Measurements from ENCODE around the gene WBP1. TPM values are rescaled to one million over a fixed set of nuclear protein-coding genes. Genes with fewer than 3 reads are reported as not detected.
"Not testable (repeated sequence)": the region's sequence is repeated elsewhere in the genome, so short reads cannot be mapped to it uniquely, and the experiment has no call there.

WBP1 gene
- total RNA-seq, 5 donors from 2014 or later (not counting 1 experiment from before 2014, with no cell fraction given) = 80.2 to 104 (median 98.2) TPM

- Mint-ChIP-seq H3K27ac (peak overlapping the region; percentile 99 to 100), H3K9me3 (no peaks in the 10 kb centered on the region), H3K27me3 (no peaks in the 10 kb centered on the region), H3K4me3 (peak overlapping the region; percentile 91 to 100 (median 99)), H3K36me3 (peaks cover 32% of the 10 kb centered on the region), H3K4me1 (peaks cover 25 to 44% (median 35%) of the 10 kb centered on the region in 3 donors)
- peak; percentile 45 to 54 (median 52) for ATAC-seq (replicated peaks in 1 of 4)
- 3% methylated on average over 80 of the region's 80 CpGs for WGBS (ENCODE audit: insufficient coverage)
- Histone ChIP-seq H3K4me1 (ENCODE audit: control insufficient read depth in 1 of 2, extremely low read depth in 1 of 2, insufficient read depth in 2 of 2, low read length in 2 of 2) (peaks cover 13 to 30% of the 10 kb centered on the region in 2 experiments), H3K9me3 (no peaks in the 10 kb centered on the region), H3K36me3 (ENCODE audit: control insufficient read depth in 2 of 2, extremely low read depth in 1 of 2, insufficient read depth in 1 of 2, low read length in 1 of 2) (peaks cover 0 to 32% of the 10 kb centered on the region in 2 donors), H3K27ac (ENCODE audit: low read length) (peak overlapping the region; percentile 67), H3K4me3 (ENCODE audit: control insufficient read depth in 1 of 2, extremely low read depth in 1 of 2, low read length in 1 of 2) (peak overlapping the region; percentile 95 to 98), H3K27me3 (replicated peaks in 1 of 2; ENCODE audit: control insufficient read depth in 2 of 2, extremely low read depth in 1 of 2, insufficient read depth in 2 of 2, low read length in 1 of 2) (no peaks in the 10 kb centered on the region)
- peak in 20 of 35 experiments; percentile 5 to 66 (median 34) for DNase-seq
- CTCF ChIA-PET = interaction anchor here (0.8 to 3.3 kb wide), 10 partner anchors 9 to 106 kb away, joined by 4 to 35 read pairs (median 12); partner anchors contain the start of genes INO80B (in 1 of the 2), MRPL53 (in 1 of the 2) and WBP1 (in 1 of the 2)
- POLR2A ChIA-PET = interaction anchor here (0.8 to 1.4 kb wide), 4 partner anchors 8 to 15 kb away, joined by 3 to 6 read pairs (median 5); partner anchors contain the start of gene MRPL53 (in 1 of the 2)
These were observed 23.9 kb downstream of the WBP1 start for GRCh38 chr2:74481961-74482800.

GRCh38 chr2:74482801-74483674 is 24.8 kb downstream of the WBP1 start, which contains the start of the genes CCDC142 and TTC31:
CCDC142 (minus strand) TSS chr2:74482998; CDS start chr2:74482837, 161 bp downstream.
TTC31 (plus strand) TSS chr2:74483081; CDS start chr2:74483096, 15 bp downstream.
- ATAC-seq (replicated peaks in 1 of 4) = peak; percentile 90 to 94 (median 91)
- H3K4me1 Mint-ChIP-seq = peaks cover 25 to 44% (median 34%) of the 10 kb centered on the region in 3 donors

GRCh38 chr2:74483675-74484164 is 25.5 kb downstream of the WBP1 start:
- Mint-ChIP-seq H3K4me1 (peaks cover 25 to 44% (median 34%) of the 10 kb centered on the region in 3 donors), H3K4me3 (peak overlapping the region; percentile 91 to 100 (median 99)), H3K27ac (peak overlapping the region; percentile 99 to 100), H3K36me3 (peaks cover 27% of the 10 kb centered on the region)
- H3K27me3 ChIP-seq (replicated peaks in 1 of 2; ENCODE audit: control insufficient read depth in 2 of 2, extremely low read depth in 1 of 2, insufficient read depth in 2 of 2, low read length in 1 of 2); ATAC-seq (replicated peaks in 1 of 4); H3K9me3 ChIP-seq; H3K27me3 Mint-ChIP-seq; H3K9me3 Mint-ChIP-seq; DNase-seq: not testable (repeated sequence)
- WGBS (ENCODE audit: insufficient coverage) = 89% methylated on average over 11 of the region's 19 CpGs
- peaks cover 13 to 30% of the 10 kb centered on the region in 2 experiments for H3K4me1 ChIP-seq (ENCODE audit: control insufficient read depth in 1 of 2, extremely low read depth in 1 of 2, insufficient read depth in 2 of 2, low read length in 2 of 2)
- ChIA-PET CTCF (interaction anchor here (0.6 to 3.3 kb wide), 12 partner anchors 13 to 105 kb away, joined by 3 to 35 read pairs (median 6); partner anchors contain the start of genes DQX1 (in 1 of the 2), INO80B (in 1 of the 2), PCGF1 (in 1 of the 2) and WBP1 (in 1 of the 2)), POLR2A (interaction anchor here (0.5 to 0.8 kb wide), 4 partner anchors 10 to 306 kb away, joined by 4 to 5 read pairs (median 4); no protein-coding TSS in a partner anchor)
- peak overlapping the region in 1 of 2 donors; percentile 98 for H3K4me3 ChIP-seq (ENCODE audit: control insufficient read depth in 1 of 2, extremely low read depth in 1 of 2, low read length in 1 of 2)
- peaks cover 0 to 32% of the 10 kb centered on the region in 2 donors for H3K36me3 ChIP-seq (ENCODE audit: control insufficient read depth in 2 of 2, extremely low read depth in 1 of 2, insufficient read depth in 1 of 2, low read length in 1 of 2)
- peak overlapping the region; percentile 67 for H3K27ac ChIP-seq (ENCODE audit: low read length)

More at GRCh38 chr2:74482801-74483674, 24.8 kb downstream of the WBP1 start, which contains the start of the genes CCDC142 and TTC31:
- ChIA-PET POLR2A (interaction anchor here (0.6 to 1.4 kb wide), 6 partner anchors 9 to 47 kb away, joined by 3 to 6 read pairs (median 4); partner anchors contain the start of genes AUP1 (in 1 of the 2), HTRA2 (in 1 of the 2), MRPL53 (in 1 of the 2) and WBP1 (in 1 of the 2)), CTCF (interaction anchor here (0.6 to 3.3 kb wide), 15 partner anchors 10 to 287 kb away, joined by 3 to 35 read pairs (median 5); partner anchors contain the start of genes DQX1 (in 1 of the 2), INO80B (in 1 of the 2), MRPL53 (in 1 of the 2) and WBP1 (in 1 of the 2))
- peak; percentile 87 to 95 (median 93) for DNase-seq
- Histone ChIP-seq H3K4me1 (ENCODE audit: control insufficient read depth in 1 of 2, extremely low read depth in 1 of 2, insufficient read depth in 2 of 2, low read length in 2 of 2) (peaks cover 13 to 30% of the 10 kb centered on the region in 2 experiments), H3K9me3 (no peaks in the 10 kb centered on the region), H3K4me3 (ENCODE audit: control insufficient read depth in 1 of 2, extremely low read depth in 1 of 2, low read length in 1 of 2) (peak within 1 kb of the TSS; percentile 95 to 98), H3K27me3 (replicated peaks in 1 of 2; ENCODE audit: control insufficient read depth in 2 of 2, extremely low read depth in 1 of 2, insufficient read depth in 2 of 2, low read length in 1 of 2) (no peaks in the 10 kb centered on the region), H3K27ac (ENCODE audit: low read length) (peak within 1 kb of the TSS; percentile 67), H3K36me3 (ENCODE audit: control insufficient read depth in 2 of 2, extremely low read depth in 1 of 2, insufficient read depth in 1 of 2, low read length in 1 of 2) (peaks cover 0 to 31% of the 10 kb centered on the region in 2 donors)
- H3K27me3 Mint-ChIP-seq = no peaks in the 10 kb centered on the region
- H3K9me3 Mint-ChIP-seq = no peaks in the 10 kb centered on the region
- under 1% methylated on average over 45 of the region's 50 CpGs for WGBS (ENCODE audit: insufficient coverage)
- H3K36me3 Mint-ChIP-seq = peaks cover 27% of the 10 kb centered on the region
- H3K27ac Mint-ChIP-seq = peak within 1 kb of the TSS; percentile 99 to 100
- peak within 1 kb of the TSS; percentile 91 to 100 (median 99) for H3K4me3 Mint-ChIP-seq

DNA sequence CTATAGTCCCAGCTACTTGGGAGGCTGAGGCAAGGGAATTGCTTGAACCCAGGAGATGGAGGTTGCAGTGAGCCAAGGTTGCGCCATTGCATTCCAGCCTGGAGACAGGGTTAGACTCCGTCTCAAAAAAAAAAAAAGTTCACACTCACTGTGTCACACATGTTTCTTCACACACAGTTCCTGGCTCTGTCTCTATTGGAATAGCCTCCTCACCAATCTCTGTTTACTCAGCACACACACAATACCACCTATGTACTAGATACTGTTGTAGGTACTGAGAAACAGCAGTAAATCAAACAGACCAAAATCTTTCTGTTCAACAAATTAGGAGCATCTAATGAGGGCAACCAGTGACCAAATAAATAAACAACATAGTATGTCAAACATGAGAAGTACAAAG is 27.9 kb downstream of the WBP1 start:
- POLR2A ChIA-PET = no interaction called here
- ATAC-seq (replicated peaks in 1 of 4) (no peak), DNase-seq (no peak)
- H3K36me3 ChIP-seq (ENCODE audit: control insufficient read depth in 2 of 2, extremely low read depth in 1 of 2, insufficient read depth in 1 of 2, low read length in 1 of 2) = peaks cover 8 to 43% of the 10 kb centered on the region in 2 donors
- peaks cover 37% of the 10 kb centered on the region for H3K36me3 Mint-ChIP-seq
- H3K4me3 ChIP-seq (ENCODE audit: control insufficient read depth in 1 of 2, extremely low read depth in 1 of 2, low read length in 1 of 2) = no peak overlapping the region
- no peaks in the 10 kb centered on the region for H3K27me3 Mint-ChIP-seq
- CTCF ChIA-PET = no interaction called here
- H3K27me3 ChIP-seq (replicated peaks in 1 of 2; ENCODE audit: control insufficient read depth in 2 of 2, extremely low read depth in 1 of 2, insufficient read depth in 2 of 2, low read length in 1 of 2) = no peaks in the 10 kb centered on the region
- WGBS (ENCODE audit: insufficient coverage) = no CpG with 5 or more reads among the region's 2 CpGs
- H3K9me3 ChIP-seq = no peaks in the 10 kb centered on the region
- H3K4me1 ChIP-seq (ENCODE audit: control insufficient read depth in 1 of 2, extremely low read depth in 1 of 2, insufficient read depth in 2 of 2, low read length in 2 of 2) = peaks cover 8 to 20% of the 10 kb centered on the region in 2 experiments
- no peak overlapping the region for H3K27ac ChIP-seq (ENCODE audit: low read length)
- H3K4me1 Mint-ChIP-seq = peaks cover 19 to 27% (median 19%) of the 10 kb centered on the region in 3 donors
- no peaks in the 10 kb centered on the region for H3K9me3 Mint-ChIP-seq
- no peak overlapping the region for H3K27ac Mint-ChIP-seq
- H3K4me3 Mint-ChIP-seq = no peak overlapping the region

DNA sequence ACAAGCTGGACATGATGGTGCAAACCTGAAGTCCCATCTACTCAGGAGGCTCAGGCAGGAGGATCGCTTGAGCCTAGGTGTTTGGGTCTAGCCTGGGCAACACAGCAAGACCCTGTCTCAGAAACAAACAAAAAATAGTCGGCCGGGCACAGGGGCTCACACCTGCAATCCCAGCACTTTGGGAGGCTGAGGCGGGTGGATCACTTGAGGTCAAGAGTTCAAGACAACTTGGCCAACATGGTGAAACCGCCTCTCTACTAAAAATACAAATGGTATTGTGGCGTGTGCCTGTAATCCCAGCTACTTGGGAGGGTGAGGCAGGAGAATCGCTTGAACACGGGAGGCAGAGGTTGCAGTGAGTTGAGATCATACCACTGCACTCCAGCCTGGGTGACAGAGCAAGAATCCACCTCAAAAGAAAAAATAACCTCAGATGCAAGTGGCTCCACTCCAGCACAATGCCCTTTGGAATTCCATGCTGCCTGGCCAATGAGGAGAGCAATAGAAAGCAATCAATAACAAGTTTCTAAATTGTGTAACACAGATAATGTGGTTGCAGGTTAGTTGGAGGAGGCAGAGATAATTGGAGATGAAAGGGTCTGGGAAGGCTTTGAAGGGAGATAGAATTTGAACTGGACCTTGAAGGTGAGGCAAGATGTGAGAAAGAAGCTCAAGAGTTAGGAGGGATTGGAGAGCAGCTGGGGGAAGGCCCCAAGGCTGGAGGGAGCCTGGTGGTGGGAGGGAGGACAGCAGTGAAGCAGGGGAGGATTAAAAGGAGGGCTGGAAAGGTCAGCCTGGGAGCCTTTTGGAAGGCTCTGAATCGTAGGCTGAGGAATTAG is 30.6 kb downstream of the WBP1 start:
- ChIA-PET POLR2A (interaction anchor here in 1 of 2 donors (1.0 kb wide), 1 partner anchor 42 kb away, joined by 3 read pairs; no protein-coding TSS in a partner anchor), CTCF (interaction anchor here in 1 of 2 donors (0.9 kb wide), 1 partner anchor 10 kb away, joined by 3 read pairs; no protein-coding TSS in a partner anchor)
- peaks cover 4 to 8% (median 4%) of the 10 kb centered on the region in 3 donors for H3K4me1 Mint-ChIP-seq
- peaks cover 0 to 1% of the 10 kb centered on the region in 2 experiments for H3K4me1 ChIP-seq (ENCODE audit: control insufficient read depth in 1 of 2, extremely low read depth in 1 of 2, insufficient read depth in 2 of 2, low read length in 2 of 2)
- no peak overlapping the region for H3K4me3 ChIP-seq (ENCODE audit: control insufficient read depth in 1 of 2, extremely low read depth in 1 of 2, low read length in 1 of 2)
- H3K9me3 Mint-ChIP-seq = no peaks in the 10 kb centered on the region
- H3K27ac ChIP-seq (ENCODE audit: low read length) = no peak overlapping the region
- H3K27me3 ChIP-seq (replicated peaks in 1 of 2; ENCODE audit: control insufficient read depth in 2 of 2, extremely low read depth in 1 of 2, insufficient read depth in 2 of 2, low read length in 1 of 2) = no peaks in the 10 kb centered on the region
- H3K36me3 ChIP-seq (ENCODE audit: control insufficient read depth in 2 of 2, extremely low read depth in 1 of 2, insufficient read depth in 1 of 2, low read length in 1 of 2) = peaks cover 26 to 71% of the 10 kb centered on the region in 2 donors
- H3K27me3 Mint-ChIP-seq = no peaks in the 10 kb centered on the region
- peaks cover 52% of the 10 kb centered on the region for H3K36me3 Mint-ChIP-seq
- H3K4me3 Mint-ChIP-seq = no peak overlapping the region
- no peak overlapping the region for H3K27ac Mint-ChIP-seq
- no peaks in the 10 kb centered on the region for H3K9me3 ChIP-seq
- no peak for ATAC-seq (replicated peaks in 1 of 4)
- 100% methylated on average over 4 of the region's 9 CpGs for WGBS (ENCODE audit: insufficient coverage)
- no peak for DNase-seq
